Omental fat pad (tissue), 4 donors: ENCODE results near the gene MYH2. TPM values are rescaled to one million over a fixed set of nuclear protein-coding genes. Genes with fewer than 3 reads are reported as not detected.

ENCODE experiments used
- ATAC-seq: fragments of 150-250 bp; one replicate; pipeline ENCODE4 v1.9.1; 2016; ENCODE audit warnings: mild to moderate bottlenecking, moderate library complexity; ENCODE audit not compliant: low FRiP score
- DNase-seq: peaks from one replicate; pipeline ENCODE4 v3.0.0-alpha.2; 2019; ENCODE audit warnings: low spot score
- CTCF ChIP-seq, 3 donors: fragments of 450-650 bp; IDR thresholded peaks; one replicate each; pipeline ENCODE4 v1.5.1; 2016 to 2017; ENCODE audit warnings: antibody characterized with exemption in 3 of 3, mild to moderate bottlenecking in 3 of 3, moderate library complexity in 2 of 3
- total RNA-seq, 4 donors: library from RNA; depleted of rRNA; stranded (reverse); fragments of >200 nt; gene quantifications; one replicate each; pipeline ENCODE4 v1.1.0, GENCODE V29; 2016

MYH2 gene
- total RNA-seq, 4 donors from 2014 or later: 0.12 TPM; not detected in 3

GRCh38 chr17:10516065-10516464, 33.4 kb downstream of the MYH2 start:
- TF ChIP-seq CTCF (IDR thresholded peaks at IDR 0.05): no peak
- DNase-seq: no peak
- no peak for ATAC-seq

- no peak for DNase-seq
- no peak for ATAC-seq
- TF ChIP-seq CTCF (IDR thresholded peaks at IDR 0.05): no peak
Measured at GRCh38 chr17:10513299-10514067, 36.0 kb downstream of the MYH2 start.

GRCh38 chr17:10512856-10513255, 36.6 kb downstream of the MYH2 start:
- TF ChIP-seq CTCF (IDR thresholded peaks at IDR 0.05): no peak
- ATAC-seq (no peak), DNase-seq (no peak)

GRCh38 chr17:10499950-10500349, 49.5 kb downstream of the MYH2 start:
- ATAC-seq (no peak), DNase-seq (no peak)
- no peak for TF ChIP-seq CTCF (IDR thresholded peaks at IDR 0.05)

GRCh38 chr17:10492004-10492403, 57.5 kb downstream of the MYH2 start:
- ATAC-seq (no peak), DNase-seq (no peak)
- TF ChIP-seq CTCF (IDR thresholded peaks at IDR 0.05): no peak

- no peak for DNase-seq
- ATAC-seq: no peak
- TF ChIP-seq CTCF (IDR thresholded peaks at IDR 0.05): no peak
Measured at GRCh38 chr17:10482252-10482651, 67.2 kb downstream of the MYH2 start.

- TF ChIP-seq CTCF (IDR thresholded peaks at IDR 0.05): no peak
- DNase-seq: no peak
- ATAC-seq: no peak
Measured at GRCh38 chr17:10477701-10478100, 71.8 kb downstream of the MYH2 start.
